ENCODE measurements around the gene ZBTB25.
A peak's percentile ranks its signal among the peaks of the same experiment; 100 is the strongest.

Gene ZBTB25

DNA sequence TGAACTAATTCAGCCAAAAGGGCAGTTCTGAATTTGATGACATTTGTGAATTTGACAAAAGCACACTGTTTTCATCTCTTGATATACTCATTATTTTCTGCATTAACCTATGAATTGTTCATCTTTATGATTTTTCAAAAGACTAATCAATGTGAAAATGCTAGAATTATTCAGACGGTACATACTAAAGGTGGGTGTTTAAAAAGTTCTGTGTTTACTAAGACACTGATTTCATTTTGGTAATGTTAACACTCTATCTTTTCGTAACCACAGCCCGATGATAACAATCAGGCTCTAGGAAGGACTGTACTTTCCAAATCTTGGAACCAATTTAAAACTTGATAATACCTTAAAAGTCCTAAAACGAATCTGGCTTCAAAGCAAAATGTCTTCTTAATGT, 28.9 kb downstream of the ZBTB25 start:
- no peak for DNase-seq

DNA sequence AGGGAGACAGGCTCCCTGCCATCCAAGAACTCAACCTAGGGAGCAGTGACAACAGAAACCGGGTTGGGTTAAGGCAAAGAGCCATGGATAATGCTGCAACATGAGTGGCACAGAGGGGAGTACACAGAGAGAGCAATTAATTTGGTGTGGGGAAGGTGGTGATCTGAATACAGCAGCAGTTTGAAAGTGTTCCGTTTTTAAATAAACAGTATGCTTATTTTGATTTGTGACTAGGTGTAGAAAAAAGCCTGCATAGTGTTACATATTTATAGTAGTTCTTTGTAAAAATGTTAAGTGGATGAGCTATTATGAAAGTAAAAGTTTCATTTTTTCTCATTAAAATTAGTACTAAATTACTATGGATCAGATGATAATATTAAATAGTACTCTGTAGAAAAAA, 29.6 kb downstream of the ZBTB25 start:
- no peak for DNase-seq

DNA sequence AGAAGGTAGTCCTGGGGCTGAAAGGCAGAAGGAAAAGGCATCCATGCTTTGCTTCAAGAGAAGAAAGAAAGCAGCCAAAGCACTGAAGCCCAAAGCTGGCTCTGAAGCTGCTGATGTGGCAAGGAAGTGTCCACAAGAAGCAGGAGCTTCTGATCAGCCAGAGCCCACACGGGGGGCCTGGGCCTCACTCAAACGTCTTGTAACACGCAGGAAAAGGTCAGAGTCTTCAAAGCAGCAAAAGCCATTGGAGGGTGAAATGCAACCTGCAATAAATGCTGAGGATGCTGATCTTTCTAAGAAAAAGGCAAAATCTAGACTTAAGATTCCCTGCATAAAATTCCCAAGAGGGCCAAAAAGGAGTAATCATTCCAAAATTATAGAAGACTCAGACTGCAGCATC, 35.2 kb downstream of the ZBTB25 start:
- DNase-seq = no peak

DNA sequence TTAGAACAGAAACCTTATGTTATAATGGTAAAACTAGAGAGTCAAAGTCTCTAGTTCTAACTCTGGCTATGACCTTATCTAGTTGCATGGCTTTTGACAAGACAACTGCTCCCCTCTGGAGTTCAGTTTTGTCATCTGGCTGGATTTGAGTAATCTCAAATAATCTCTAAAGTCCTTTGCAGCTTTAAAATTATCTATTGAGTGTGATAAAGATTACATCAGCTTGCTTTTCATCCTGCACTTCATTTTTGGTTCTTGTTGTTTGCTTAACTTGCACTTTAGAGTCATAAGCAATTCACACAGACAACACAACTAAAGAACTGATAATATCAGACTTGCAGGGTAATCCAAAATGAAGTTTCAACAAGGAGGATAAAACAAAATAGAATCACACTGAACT, 36.1 kb downstream of the ZBTB25 start:
- no peak for DNase-seq

DNA sequence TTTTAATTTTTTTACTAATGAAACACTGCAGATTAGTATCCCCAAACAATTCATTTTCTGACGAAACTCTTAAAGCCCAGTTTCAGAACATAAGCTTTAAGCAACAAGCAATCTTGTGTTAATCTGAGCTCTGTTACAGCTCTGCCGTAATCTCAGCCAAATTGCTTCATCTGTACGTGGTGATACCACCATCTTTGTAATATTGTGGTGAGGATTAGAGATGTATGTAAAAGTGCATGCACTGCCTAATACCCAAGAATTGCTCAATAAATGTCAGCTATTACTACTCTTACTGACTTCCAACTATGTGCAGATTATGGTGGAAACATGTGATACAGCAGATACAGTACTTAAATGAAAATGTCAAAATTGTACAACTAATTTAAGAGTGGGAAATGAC, 36.5 kb downstream of the ZBTB25 start:
- DNase-seq = no peak

DNA sequence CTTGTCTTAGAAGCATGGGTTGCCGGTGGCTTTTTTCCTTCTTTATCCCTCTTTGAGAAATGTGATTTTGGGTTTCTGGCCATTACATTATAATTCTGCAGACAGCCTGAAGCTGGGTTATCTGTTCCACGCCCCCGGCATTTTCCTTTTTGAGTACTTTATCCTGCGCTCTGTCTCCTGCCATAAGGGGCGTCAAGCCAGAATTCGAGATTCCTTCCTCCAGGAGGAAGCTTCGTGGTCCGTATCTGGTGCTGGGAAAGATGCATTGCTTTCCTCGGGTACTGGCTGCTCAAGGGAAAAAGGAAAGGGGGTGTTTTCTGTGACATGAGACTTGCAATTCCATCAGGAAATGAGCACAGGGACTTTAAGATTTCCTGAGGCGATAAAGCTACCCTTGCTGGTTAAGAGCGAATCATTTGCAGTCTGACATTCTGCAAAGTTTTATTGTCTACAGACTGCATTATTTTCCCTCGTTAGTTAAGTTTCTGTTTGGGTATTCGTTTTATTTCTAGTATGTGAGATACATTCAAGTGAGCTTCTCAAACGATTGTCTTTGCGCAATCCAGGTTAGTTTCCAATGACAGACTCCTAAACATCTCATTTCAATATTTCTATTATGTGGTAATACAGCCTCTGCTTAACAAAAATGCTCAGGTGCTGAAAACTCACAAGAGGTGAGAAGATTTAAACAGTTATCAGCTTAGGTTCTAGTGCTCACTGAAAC, 37.6 kb downstream of the ZBTB25 start:
- no peak for DNase-seq

DNA sequence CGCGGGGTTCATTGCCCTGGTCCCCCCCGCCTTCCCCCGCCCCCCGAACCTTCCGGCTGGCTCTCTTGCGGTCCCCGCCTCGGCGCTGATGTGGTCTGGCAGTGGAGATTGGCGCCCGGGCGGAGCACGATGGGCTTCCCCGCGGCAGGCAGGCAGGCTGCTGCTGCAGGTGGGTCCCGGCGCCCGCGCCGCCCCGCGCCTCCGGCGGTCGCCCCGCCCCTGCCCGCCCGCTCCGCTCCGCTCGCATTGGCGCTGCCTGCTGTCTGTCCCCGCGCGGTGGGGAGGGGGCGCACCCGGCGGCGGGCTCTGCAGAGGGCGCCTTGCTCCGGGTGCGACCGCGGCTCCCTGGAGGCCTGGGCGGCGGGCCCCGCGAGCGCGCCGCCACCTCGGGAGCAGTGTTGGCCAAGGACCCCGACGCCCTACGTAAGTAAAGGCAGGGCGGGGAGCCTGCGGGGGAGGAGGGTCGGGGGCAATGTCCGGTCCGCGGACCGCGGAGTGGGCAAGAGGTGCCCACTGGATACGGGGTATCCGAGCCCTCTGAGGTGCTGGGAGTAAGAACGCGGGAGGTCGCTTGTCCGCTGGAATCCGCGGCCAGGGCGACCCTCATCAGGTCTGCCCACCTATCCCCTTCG, 38.3 kb downstream of the ZBTB25 start, which contains the start of gene AKAP5:
TSS of gene AKAP5 (plus strand) at position 309 of the 632 bp plus-strand sequence. CDS start 2,896 bp downstream, outside the sequence.
- DNase-seq = peak; percentile 12 to 58 (median 20)

DNA sequence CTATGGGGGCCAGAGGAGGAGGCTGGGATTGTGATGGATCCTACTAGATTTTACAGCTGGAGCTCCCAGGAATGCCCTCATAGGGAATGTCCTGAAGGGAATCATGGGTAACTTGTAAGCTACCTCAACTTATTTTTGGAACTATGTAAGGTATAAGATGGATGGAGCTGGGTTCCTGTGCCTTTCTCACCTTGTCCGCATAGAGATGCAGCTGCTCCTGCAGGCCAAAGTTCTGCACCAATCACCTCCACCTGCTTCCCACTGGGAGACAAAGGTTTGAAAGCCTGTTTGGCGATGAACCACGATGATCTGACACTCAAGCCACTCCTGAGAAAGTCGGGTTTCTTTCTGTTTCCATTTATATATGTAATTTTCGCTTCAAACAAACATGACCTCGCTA, 39.0 kb downstream of the ZBTB25 start:
- DNase-seq = no peak

DNA sequence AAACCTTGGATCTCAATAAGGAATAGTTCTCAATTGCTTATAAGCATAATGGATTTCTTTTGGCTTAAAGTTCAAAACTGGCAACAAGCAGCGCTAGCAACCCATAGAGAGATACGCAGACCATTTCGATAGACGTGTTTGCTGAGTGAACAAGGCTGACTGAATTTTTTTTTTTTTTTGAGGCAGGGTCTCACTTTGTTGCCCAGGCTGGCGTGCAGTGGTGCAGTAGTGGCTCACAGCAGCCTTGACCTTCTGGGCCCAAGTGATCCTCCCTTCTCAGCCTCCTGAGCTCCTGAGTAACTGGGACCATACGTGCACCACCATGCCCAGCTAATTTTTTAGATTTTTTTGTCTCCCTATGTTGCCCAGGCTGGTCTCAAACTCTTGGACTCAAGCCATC, 39.8 kb downstream of the ZBTB25 start:
- DNase-seq = no peak

DNA sequence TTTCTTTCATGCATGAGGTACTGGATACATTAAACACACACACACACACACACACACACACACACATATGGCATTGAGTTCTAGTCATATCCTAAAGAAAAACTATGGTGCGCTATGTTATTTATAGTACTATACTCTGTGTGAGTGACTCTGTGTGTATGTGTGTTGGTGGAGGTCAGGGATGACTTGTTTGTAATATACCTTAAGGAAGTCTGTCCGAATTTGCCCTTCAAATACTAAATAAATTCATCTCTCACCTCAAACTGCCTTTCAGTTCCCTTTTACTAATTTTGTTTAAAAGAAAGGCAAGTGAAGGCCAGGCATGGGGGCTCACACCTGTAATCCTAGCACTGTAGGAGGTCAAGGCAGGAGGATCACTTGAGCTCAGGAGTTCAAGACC, 40.4 kb downstream of the ZBTB25 start:
- no peak for DNase-seq

DNA sequence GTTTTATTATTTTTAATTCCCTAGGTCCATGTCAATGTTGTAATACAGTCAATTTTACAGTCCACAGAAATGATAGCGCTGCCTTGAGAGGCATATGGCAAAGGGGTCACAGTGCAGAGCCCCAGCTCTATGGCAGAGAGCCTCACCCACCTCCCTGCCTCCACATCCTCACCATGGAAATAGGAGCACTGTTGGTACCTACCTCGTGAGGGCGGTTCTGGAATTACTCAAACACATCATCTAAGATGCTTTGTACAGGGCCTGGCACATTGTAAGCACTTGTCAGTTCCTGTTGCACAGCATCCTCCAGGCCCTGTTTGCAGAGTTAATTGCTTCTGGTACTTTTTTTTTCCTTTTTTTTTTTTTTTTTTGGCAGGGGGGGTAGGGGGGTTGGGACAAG, 42.4 kb downstream of the ZBTB25 start:
- DNase-seq = no peak

DNA sequence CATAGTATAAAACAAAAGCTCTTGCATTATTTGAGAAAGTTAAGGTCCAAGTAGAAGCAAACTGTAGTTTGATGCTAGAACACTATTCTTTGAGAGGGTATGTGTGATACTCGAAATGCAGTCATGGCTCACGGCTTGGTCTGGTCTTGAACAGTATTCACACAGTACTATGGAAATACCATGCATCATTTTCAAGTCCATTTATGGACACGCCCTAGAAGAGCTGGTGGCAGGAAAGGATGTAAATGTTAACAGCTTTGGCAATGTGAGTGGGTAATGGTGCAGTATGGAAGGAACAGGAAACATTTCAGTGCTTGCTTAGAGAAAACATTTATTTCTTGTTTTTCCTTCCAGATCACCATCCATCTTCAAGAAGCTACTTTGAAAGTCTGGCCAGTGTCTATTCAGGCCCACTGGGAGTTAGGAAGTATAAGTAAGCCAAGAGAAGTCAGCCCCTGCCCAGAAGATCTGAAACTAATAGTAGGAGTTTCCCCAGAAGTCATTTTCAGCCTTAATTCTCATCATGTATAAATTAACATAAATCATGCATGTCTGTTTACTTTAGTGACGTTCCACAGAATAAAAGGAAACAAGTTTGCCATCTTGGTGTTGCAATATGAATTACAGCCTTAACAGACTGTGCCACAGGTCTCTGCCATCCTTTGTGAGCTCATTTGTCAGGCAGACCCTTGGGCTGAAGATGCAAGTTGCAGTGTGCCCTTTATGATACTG, 44.1 kb downstream of the ZBTB25 start:
- no peak for DNase-seq

DNA sequence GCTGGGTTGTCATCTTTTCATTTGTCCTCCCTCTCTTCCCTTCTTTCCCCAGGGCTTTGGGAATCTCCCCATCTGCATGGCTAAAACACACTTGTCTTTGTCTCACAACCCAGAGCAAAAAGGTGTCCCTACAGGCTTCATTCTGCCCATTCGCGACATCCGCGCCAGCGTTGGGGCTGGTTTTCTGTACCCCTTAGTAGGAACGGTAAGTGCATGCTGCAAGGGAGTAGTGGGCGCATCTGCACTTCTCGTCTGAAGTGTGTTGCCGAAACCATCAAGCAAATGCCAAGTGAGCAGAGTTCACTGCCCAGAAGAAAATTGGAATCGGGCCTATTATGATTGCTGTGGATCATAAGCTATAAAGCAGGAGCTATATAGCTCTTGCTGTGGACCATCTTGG, 49.0 kb downstream of the ZBTB25 start:
- DNase-seq = no peak

DNA sequence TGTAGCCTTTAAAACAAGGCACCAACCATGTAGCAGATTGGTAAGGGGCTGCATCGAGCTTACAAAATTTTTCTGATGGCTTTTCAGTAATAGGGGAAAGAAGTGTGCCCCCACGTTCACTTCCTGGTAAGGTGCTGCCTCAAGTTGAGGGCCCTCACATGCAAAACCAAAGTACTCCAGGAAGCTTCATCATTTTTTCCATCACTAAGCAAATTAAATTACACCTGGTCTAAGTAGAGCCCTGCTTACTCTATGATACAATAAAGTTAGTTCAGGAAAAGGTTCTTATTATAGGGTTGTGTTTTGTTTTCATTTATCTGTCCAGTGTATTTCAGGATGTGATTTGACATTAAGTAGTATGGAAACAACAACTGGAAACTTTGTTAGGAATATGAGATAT, 53.4 kb downstream of the ZBTB25 start:
- DNase-seq = no peak

DNA sequence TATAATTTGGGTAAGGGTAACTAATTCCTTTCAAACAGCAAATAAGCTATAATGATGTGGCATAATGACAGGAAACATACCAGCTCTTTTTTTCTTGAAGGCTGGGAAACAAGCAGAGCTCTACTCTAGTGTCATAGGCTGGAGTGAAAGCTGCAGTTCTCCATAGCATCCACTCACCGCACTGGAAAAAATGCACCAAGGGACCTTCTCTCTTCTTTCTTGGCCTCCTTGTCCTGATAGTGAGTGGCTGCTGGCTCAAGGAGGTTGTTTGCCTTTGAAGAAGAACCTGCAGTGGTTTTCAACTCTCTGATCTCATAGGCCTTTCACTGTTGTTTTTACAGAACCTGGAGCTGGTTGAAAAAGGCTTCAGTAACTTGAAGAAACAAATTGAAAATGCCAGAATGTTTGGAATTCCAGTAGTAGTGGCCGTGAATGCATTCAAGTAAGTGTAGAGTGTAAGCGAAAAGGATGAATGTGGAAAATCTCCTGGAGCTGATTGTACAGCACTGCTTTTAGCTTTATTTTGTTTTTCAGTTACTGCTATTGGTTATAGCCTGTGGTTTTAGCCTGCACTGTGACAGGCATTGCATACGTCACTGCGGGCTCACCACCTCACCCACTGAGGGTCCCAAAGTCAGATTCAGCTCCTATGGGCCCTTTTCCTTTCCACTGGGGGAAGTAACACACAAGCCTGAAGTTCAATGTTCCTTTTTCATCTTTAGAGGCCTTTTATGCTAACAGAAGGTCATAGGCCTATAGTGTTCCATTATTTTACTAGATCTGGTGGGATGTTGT, 55.6 kb downstream of the ZBTB25 start:
- no peak for DNase-seq

DNA sequence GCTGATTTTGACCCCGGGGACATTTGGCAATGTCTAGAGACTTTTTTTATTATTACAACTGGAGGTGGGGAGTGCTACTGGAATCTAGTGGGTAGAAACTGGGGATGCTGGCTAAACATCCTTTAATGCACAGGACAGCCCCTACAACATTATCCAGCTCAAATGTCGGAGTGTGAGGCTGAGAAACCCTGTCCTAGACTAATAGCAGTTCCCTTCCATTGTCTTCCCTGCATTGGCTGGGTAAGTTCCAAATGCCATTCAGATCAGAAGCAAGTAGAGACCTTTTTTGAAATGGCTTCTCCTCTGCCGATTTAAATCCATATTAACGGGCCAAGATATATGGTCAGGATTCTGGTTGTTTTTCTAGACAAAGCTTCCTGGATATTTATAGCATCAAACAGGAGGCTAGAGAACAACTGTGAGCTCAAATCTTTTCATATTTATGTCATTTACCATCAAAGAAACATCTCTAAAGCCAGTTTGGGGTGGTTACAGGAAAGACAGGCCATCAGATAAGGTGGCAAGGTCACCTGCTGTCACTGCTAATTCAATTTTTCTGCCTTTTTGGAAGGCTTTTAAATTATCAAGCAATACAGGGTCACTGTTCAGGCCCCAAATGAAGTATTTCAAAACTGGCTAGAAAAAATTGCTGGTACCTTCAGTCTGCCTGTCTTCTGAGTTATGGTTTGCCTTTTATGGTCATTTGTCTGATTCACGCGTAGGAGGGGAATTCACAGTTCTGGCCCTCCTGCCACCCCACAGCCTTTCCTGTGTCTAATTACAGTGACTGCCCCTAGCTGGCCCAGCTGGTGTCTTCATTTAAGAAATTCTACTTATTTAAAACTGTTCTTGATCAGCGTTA, 58.4 kb downstream of the ZBTB25 start:
- no peak for DNase-seq

DNA sequence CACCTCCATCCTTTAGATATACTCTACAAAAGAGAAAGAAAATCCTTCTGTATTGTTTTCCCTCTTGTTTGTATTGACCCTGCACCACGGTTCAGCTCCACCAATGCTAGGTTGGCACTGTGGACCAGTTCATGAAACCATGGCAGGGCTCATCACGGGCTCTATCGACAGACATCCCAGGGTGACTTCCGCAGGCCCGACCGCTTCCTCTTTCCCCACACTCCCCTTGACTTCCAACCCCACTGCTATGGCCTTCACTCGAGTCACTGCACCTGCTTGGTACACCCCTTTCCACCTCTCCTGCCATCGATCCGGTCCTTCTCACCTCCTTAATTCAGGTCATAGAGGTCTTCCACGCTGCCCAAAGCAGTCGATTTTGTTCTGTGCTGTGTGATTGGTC, 59.5 kb downstream of the ZBTB25 start:
- DNase-seq = no peak

DNA sequence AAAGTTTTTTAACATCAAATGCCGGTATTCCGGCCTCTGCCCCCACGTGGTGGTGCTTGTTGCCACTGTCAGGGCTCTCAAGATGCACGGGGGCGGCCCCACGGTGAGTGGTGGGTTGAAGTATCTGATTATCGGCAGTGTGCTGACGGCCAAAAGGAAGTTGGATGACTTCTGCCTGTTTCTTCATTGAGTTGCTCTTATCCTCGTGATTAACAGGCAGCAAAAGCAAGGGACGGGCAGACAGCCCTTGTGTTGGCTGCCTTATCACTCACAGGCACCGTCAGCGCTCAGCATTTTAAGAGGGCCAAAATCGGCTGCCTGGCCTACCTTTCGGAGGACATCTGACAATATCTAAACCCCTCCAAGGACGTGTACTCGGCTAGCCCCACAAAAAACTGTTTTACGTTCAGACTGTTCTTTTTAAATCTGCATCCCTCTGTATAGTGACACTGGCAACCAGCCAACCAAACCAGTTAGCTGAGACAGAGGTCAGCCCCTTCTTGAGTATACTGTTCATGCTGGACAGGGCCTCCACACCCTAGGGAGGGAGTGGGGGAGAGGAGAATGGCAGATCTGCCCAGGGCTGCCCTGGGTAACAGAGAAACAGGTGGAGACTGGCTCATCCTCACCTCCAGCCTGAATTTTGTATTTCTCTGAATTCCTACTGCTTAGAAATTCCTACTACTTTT, 61.2 kb downstream of the ZBTB25 start:
- no peak for DNase-seq

DNA sequence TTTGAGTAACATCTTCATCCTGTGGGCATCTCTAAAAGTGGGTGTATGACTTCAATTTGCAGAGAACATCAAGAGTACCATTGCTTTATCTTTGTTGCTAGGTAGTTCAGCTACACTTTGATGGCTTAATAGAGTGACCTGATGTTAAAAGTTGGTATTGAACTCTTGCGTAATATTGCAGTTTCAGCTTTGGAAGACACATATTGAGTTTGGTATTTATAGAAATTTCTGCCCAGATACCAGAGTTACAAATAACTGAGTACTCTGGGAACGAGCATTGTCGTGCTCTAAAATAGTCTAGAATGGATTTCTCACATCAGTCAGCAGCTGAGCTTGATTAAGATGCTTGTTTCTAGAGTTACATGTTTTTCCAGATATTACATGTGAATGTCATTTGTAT, 63.1 kb downstream of the ZBTB25 start:
- DNase-seq = no peak

DNA sequence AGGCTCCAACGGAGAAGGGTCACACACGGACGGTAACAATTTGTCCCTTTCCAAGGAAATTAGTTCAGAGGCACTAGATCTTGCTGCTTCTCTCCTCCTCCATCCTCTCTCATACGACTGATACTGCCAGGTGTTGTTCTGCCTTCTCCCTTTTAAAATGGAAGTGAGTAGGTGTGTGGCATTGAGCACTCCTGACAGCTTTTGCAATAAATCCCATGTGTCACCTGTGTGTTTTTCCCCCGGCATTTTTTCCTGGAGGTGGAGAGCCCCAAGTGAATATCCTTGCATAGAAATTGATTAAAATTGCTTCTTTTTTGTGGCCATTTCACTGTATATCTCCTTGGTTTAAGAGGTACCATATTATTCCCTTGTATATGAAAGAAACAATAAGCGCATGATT, 64.5 kb downstream of the ZBTB25 start:
- DNase-seq = no peak

DNA sequence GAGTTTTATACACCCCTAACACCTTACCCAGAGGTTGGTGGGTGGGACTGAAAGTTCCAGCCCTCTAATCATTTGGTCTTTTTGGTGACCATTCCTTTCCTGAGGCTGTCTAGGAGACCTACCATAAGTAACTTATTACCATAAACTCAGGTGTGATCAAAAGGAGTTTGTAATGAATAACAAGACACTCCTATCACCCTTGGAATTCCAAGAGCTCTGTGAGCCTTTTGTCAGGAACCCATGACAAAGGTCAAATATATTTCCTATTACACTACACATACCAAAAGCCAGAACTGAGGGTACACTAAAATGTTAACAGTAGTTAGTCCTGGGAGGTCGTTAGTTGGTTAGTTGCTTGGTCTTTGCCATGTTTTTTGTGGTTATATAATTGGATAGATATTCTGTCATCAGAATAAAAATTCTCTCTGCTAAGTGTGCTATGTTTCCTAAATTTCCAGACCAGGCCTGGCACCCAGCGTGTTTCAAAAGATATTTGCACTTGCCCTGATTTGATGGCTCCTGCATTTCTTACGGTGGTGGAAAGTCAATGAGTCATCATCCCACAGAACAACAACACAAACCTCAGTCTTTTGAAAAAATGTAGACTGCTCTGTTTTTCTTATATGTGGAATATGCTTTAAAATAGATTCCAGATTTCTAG, 65.3 kb downstream of the ZBTB25 start:
- no peak for DNase-seq
